Measurements from ENCODE around the gene DRAM2.
"Not testable (repeated sequence)": the region's sequence is repeated elsewhere in the genome, so short reads cannot be mapped to it uniquely, and the experiment has no call there.

DRAM2 gene

GRCh38 chr1:111082421-111083203, 57.3 kb downstream of the DRAM2 start:
- no peak for DNase-seq (ENCODE audit: low read depth, low spot score)

DNA sequence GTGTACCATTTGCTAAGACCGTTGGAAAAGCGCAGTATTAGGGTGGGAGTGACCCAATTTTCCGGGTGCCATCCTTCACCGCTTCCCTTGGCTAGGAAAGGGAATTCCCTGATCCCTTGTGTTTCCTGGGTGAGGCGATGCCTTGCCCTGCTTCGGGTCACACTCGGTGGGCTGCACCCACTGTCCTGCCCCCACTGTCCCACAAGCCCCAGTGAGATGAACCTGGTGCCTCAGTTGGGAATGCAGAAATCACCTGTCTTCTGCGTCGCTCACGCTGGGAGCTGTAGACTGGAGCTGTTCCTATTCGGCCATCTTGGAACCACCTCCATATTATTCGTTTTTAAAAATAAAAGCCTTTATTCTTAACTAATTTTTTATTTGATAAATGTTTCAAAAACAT, 60.6 kb downstream of the DRAM2 start:
- not testable (repeated sequence) for DNase-seq (ENCODE audit: low read depth, low spot score)

DNA sequence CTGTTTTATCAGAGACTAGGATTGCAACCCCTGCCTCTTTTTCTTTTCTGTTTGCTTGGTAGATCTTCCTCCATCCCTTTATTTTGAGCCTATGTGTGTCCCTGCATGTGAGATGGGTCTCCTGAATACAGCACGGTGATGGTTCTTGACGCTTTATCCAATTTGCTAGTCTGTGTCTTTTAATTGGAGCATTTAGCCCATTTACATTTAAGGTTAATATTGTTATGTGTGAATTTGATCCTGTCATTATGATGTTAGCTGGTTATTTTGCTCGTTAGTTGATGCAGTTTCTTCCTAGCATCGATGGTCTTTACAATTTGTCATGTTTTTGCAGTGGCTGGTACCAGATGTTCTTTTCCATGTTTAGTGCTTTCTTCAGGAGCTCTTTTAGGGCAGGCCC, 62.6 kb downstream of the DRAM2 start:
- not testable (repeated sequence) for DNase-seq (ENCODE audit: low read depth, low spot score)

Measured in activated CD4-positive, CD25-positive, alpha-beta regulatory T cell treated with anti-CD3 and anti-CD28 coated beads, Interleukin-2, amount 50 U/mL, for 16 hours (primary cell).